ENCODE results near the gene ADAM15.

- no peak for TF ChIP-seq ARNT (IDR thresholded peaks at IDR 0.05)
- no peak for TF ChIP-seq FOXA1 (IDR thresholded peaks at IDR 0.05)
- no peak for TF ChIP-seq FOXM1 (IDR thresholded peaks at IDR 0.05; ENCODE audit: borderline replicate concordance)
- TF ChIP-seq SUZ12 (IDR thresholded peaks at IDR 0.05): no peak
- no peak for TF ChIP-seq ELF4 (IDR thresholded peaks at IDR 0.05)
- TF ChIP-seq NFRKB (IDR thresholded peaks at IDR 0.05): no peak
Observed at GRCh38 chr1:155092131-155092530, 41.0 kb downstream of the ADAM15 start.

Data from HEK293T (cell line).